HFF-Myc (cell line): ENCODE data around the gene ID1.
"Not testable (repeated sequence)": the region's sequence is repeated elsewhere in the genome, so short reads cannot be mapped to it uniquely, and the experiment has no call there.

Experiments used
- DNase-seq: peaks from one replicate; pipeline ENCODE4 v3.0.0-alpha.2; 2011; ENCODE audit warnings: low read depth; ENCODE audit errors: extremely low read depth
- H3K4me3 ChIP-seq: replicated peaks from 2 replicates; pipeline ENCODE4 v1.5.1; 2011; ENCODE audit warnings: low read depth, mild to moderate bottlenecking, control low read depth, low read length
- CTCF ChIP-seq: IDR thresholded peaks from 2 replicates; pipeline ENCODE4 v1.5.1; 2012; ENCODE audit warnings: mild to moderate bottlenecking, low read depth, low read length, control low read depth; ENCODE audit errors: missing control alignments

ID1 gene

GRCh38 chr20:31594558-31595379, 10.3 kb upstream of the ID1 start:
- no peak for TF ChIP-seq CTCF
- DNase-seq: no peak
- no peak overlapping the region for H3K4me3 ChIP-seq

GRCh38 chr20:31595380-31595653, 9.8 kb upstream of the ID1 start:
- no peak for DNase-seq
- TF ChIP-seq CTCF: no peak
- H3K4me3 ChIP-seq: no peak overlapping the region

- TF ChIP-seq CTCF: no peak
- DNase-seq: peak; percentile 90
- H3K4me3 ChIP-seq: no peak overlapping the region
Observed at GRCh38 chr20:31595654-31596411, 9.3 kb upstream of the ID1 start.

- not testable (repeated sequence) for DNase-seq, H3K4me3 ChIP-seq
Observed at GRCh38 chr20:31596412-31596715, 8.7 kb upstream of the ID1 start.

GRCh38 chr20:31596831-31597480, 8.1 kb upstream of the ID1 start:
- TF ChIP-seq CTCF: no peak
- H3K4me3 ChIP-seq: no peak overlapping the region
- no peak for DNase-seq

- DNase-seq: no peak
- H3K4me3 ChIP-seq: no peak overlapping the region
- no peak for TF ChIP-seq CTCF
Observed at GRCh38 chr20:31597481-31597855, 7.6 kb upstream of the ID1 start.

DNA sequence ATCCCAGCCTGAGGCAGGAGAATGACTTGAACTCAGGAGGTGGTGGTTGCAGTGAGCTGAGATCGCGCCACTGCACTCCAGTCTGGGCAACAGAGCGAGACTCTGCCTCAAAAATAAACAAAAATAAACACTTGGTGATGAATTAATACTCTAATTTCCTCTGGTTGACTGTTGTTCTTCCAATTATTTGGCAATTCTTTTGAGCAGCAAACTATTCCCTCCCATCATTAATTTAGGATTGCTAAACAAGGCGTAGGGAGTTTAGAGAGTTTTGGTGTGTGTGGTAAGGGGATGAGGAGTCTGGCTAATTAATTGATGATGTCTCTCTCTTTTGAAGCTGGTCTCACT, 2.7 kb upstream of the ID1 start:
- no peak for TF ChIP-seq CTCF
- no peak overlapping the region for H3K4me3 ChIP-seq
- no peak for DNase-seq
